Aorta (tissue), 5 donors: ENCODE data around the gene QSOX1. TPM values are rescaled to one million over a fixed set of nuclear protein-coding genes. Genes with fewer than 3 reads are reported as not detected.
A peak's percentile ranks its signal among the peaks of the same experiment; 100 is the strongest.

Experiments
- ATAC-seq: fragments of 200-7000 bp; cut with Tn5 transposase; one replicate; pipeline ENCODE4 v1.9.1; 2022; ENCODE audit warnings: moderate library complexity; ENCODE audit not compliant: low FRiP score
- DNase-seq, 2 donors: peaks; one replicate each; pipeline ENCODE4 v3.0.0-alpha.2; 2020
- H3K27ac ChIP-seq, 2 donors: one replicate each; pipeline ENCODE4 v1.5.1; 2013; ENCODE audit warnings: low read length in 2 of 2, mild to moderate bottlenecking in 2 of 2, moderate library complexity in 2 of 2, control low read depth in 1 of 2, inconsistent platforms in 1 of 2, low read depth in 1 of 2
- H3K27me3 ChIP-seq, 2 donors: one replicate each; pipeline ENCODE4 v1.6.1; 2013; ENCODE audit warnings: control low read depth in 1 of 2, low read length in 1 of 2, mild to moderate bottlenecking in 1 of 2, moderate library complexity in 1 of 2; ENCODE audit not compliant: insufficient read depth in 2 of 2, control insufficient read depth in 1 of 2
- H3K36me3 ChIP-seq, 2 donors: one replicate each; pipeline ENCODE4 v1.6.1; 2013; ENCODE audit warnings: control low read depth in 1 of 2, low read length in 1 of 2, mild to moderate bottlenecking in 1 of 2; ENCODE audit not compliant: insufficient read depth in 2 of 2, control insufficient read depth in 1 of 2
- H3K4me1 ChIP-seq, 2 donors: one replicate each; pipeline ENCODE4 v1.6.1; 2013; ENCODE audit warnings: low read length in 2 of 2, control low read depth in 1 of 2, mild to moderate bottlenecking in 1 of 2, moderate library complexity in 1 of 2; ENCODE audit not compliant: insufficient read depth in 2 of 2, control insufficient read depth in 1 of 2
- H3K4me3 ChIP-seq, 2 donors: one replicate each; pipeline ENCODE4 v1.5.1; 2013; ENCODE audit warnings: low read length in 2 of 2, control low read depth in 1 of 2, mild to moderate bottlenecking in 1 of 2
- H3K9me3 ChIP-seq: one replicate; pipeline ENCODE4 v1.6.1; 2013; ENCODE audit warnings: mild to moderate bottlenecking, low read length; ENCODE audit not compliant: control insufficient read depth
- WGBS, 2 donors: extraction: QIAGEN DNeasy Blood & Tissue Kit; methylation state at CpG; one replicate each; pipeline ENCODE4 v1.1.7; 2013; 5-methylcytosine and 5-hydroxymethylcytosine counted together
- intact Hi-C, 2 donors: fragments of 100-400 bp; cut with DNase I; formaldehyde crosslinking; loops; one replicate each; pipeline versions ENCODE4 v1.14.2 to v1.15.0; 2022
- long read RNA-seq, 2 donors: library from polyadenylated mRNA; unstranded; transcript quantifications; one replicate each; pipeline ENCODE4 v2.0.0, GENCODE V29; 2020 to 2021
- polyA plus RNA-seq, 2 donors: library from polyadenylated mRNA; stranded (reverse); fragments of 200-250 nt; gene quantifications; one replicate each; pipeline ENCODE4 v1.2.3, GENCODE V29; 2013
- total RNA-seq, 2 donors: library from RNA; stranded (reverse); fragmentation: NEBNext Ultra II Directional; extraction: Animal tissue kit (Norgen Biotek cat#: 25700); gene quantifications; one replicate each; pipeline ENCODE4 v1.2.1, GENCODE V29; 2021
- donor health status: healthy with polysubstance abuse.
- donor health status: Bipolar disorder and iron deficiency.
- donor health status: DM: no; HTN: no; CAD: no.
- donor health status: DM: no; HTN: no; CAD: no.
- donor health status: DM: yes; HTN: yes; CAD: no.

QSOX1 gene, protein sequence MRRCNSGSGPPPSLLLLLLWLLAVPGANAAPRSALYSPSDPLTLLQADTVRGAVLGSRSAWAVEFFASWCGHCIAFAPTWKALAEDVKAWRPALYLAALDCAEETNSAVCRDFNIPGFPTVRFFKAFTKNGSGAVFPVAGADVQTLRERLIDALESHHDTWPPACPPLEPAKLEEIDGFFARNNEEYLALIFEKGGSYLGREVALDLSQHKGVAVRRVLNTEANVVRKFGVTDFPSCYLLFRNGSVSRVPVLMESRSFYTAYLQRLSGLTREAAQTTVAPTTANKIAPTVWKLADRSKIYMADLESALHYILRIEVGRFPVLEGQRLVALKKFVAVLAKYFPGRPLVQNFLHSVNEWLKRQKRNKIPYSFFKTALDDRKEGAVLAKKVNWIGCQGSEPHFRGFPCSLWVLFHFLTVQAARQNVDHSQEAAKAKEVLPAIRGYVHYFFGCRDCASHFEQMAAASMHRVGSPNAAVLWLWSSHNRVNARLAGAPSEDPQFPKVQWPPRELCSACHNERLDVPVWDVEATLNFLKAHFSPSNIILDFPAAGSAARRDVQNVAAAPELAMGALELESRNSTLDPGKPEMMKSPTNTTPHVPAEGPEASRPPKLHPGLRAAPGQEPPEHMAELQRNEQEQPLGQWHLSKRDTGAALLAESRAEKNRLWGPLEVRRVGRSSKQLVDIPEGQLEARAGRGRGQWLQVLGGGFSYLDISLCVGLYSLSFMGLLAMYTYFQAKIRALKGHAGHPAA
- total RNA-seq, result 10 to 100 TPM; 88.2 to 95.1 TPM
- 100 to 1,000 TPM in 1 of 2 donors, 10 to 100 TPM in 1; 24.5 to 181 TPM for polyA plus RNA-seq
- long read RNA-seq, donor 1, full-length matches to known transcripts, result 52 of 163 reads
- long read RNA-seq, donor 1, partial matches to known transcripts, result 91 of 163 reads
- long read RNA-seq, donor 1, other reads (novel, unspliced or antisense), result 20 of 163 reads
- long read RNA-seq, donor 2, full-length matches to known transcripts, result 30 of 84 reads
- long read RNA-seq, donor 2, partial matches to known transcripts, result 43 of 84 reads
- long read RNA-seq, donor 2, other reads (novel, unspliced or antisense), result 11 of 84 reads

DNA sequence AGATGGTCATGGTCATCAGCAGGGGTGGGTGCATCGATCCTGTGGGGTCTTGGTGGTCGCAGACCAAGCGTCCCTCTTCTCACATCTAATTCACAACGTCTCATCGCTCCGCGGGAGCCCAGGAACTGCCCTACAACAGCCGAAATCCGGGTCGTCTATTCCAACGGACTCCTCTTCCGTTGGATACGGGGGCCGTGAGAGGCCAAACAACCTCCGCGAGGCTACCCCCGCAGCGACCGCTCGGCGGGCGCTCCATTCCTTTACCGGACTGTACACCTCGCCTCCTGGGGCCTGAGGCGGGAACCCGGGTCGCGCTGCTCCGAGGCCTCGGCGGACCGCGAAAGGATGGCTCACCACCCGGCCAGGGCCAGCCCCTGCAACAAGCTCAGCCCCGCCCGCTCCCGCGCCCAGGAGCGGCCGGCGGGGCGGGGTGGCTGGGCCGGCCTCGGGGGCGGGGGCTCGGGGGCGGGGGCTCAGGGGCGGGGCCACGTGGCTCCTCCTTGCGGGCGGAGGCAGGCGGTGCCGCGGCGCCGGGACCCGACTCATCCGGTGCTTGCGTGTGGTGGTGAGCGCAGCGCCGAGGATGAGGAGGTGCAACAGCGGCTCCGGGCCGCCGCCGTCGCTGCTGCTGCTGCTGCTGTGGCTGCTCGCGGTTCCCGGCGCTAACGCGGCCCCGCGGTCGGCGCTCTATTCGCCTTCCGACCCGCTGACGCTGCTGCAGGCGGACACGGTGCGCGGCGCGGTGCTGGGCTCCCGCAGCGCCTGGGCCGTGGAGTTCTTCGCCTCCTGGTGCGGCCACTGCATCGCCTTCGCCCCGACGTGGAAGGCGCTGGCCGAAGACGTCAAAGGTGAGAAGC, at the start of gene QSOX1:
Gene QSOX1, plus strand, starts transcription at position 545 of the 857 bp plus-strand sequence. Its CDS starts 39 bp downstream, at position 584.
- DNase-seq, result peak; percentile 93 to 96
- H3K36me3 ChIP-seq, result no peaks in the 10 kb centered on the region
- peaks cover 0 to 4% of the 10 kb centered on the region in 2 donors for H3K4me1 ChIP-seq

DNA sequence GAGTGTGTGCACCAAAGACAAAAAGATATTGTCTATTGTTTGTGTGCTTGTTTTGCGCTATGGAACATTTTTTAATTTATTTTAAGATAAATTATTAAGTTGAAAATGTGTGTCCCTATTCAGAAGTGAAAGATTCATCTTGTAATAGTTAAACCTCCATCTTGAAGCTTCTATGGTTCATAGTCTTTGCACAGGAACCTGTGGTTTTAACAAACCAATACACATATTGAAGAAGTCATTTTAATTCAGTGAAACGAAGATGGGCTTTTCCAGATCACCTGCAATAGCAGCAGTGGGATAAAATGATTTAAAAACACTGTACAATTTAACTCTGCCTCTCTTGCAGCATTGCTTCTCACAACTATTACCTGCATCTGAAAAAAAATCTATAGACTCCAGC, 42.6 kb upstream of the QSOX1 start:
- Histone ChIP-seq H3K27me3 (no peaks in the 10 kb centered on the region), H3K4me1 (no peaks in the 10 kb centered on the region), H3K27ac (no peak overlapping the region), H3K9me3 (no peaks in the 10 kb centered on the region), H3K36me3 (peaks cover 11 to 13% of the 10 kb centered on the region in 2 donors), H3K4me3 (no peak overlapping the region)
- 94 to 95% methylated on average over 2 of the region's 2 CpGs for WGBS, 2 donors
- DNase-seq (no peak), ATAC-seq (no peak)
- intact Hi-C loops, result no loop called here

More for the DNA sequence above, at the start of gene QSOX1:
- intact Hi-C loops, result loop anchor here in 1 of 2 donors (5.0 kb wide), 1 partner anchor 272 kb away; the partner anchor contains the start of gene TOR1AIP1
- no peaks in the 10 kb centered on the region for H3K9me3 ChIP-seq
- H3K27ac ChIP-seq, result peak within 1 kb of the TSS in 1 of 2 donors; percentile 55
- H3K4me3 ChIP-seq, result peak within 1 kb of the TSS; percentile 71 to 81
- peak; percentile 95 for ATAC-seq
- H3K27me3 ChIP-seq, result no peaks in the 10 kb centered on the region
- 1% methylated on average over 71 to 100 of the region's 100 CpGs for WGBS, 2 donors

DNA sequence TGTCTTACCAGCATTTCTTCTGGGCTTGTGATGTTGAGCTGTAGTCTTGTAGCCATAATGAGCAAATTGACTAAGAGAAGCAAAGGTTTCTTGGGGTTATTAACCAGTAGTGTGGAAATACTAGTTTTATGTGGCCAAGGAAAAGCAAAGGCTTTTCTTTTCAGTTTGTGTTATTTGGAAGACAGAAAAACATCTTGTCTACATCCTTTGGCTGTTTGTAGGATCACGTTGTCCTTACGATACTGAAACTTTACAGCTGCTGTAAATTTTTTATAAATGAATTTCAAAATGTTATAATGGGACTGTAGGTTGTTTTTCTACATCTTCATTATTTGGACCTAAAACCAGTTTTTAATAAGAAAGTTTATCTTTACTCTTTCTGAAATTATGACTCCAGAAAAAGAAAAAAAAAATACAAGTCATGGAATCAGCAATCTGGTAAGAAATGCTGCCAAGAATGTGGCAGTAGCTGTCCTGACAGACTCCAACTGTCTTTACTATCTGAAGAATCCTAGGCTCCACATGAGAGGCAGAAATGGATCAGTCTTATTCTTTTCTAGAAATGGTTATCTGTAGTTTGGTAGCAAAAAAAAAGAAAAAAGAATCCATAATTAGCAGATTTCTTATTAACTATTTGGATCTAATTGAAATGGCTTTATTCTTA, 41.6 kb upstream of the QSOX1 start:
- DNase-seq (no peak), ATAC-seq (no peak)
- Histone ChIP-seq H3K27ac (no peak overlapping the region), H3K9me3 (no peaks in the 10 kb centered on the region), H3K4me3 (no peak overlapping the region), H3K36me3 (peaks cover 11 to 13% of the 10 kb centered on the region in 2 donors), H3K27me3 (no peaks in the 10 kb centered on the region), H3K4me1 (no peaks in the 10 kb centered on the region)
- 81 to 83% methylated on average over 2 of the region's 2 CpGs for WGBS, 2 donors
- intact Hi-C loops, result no loop called here

DNA sequence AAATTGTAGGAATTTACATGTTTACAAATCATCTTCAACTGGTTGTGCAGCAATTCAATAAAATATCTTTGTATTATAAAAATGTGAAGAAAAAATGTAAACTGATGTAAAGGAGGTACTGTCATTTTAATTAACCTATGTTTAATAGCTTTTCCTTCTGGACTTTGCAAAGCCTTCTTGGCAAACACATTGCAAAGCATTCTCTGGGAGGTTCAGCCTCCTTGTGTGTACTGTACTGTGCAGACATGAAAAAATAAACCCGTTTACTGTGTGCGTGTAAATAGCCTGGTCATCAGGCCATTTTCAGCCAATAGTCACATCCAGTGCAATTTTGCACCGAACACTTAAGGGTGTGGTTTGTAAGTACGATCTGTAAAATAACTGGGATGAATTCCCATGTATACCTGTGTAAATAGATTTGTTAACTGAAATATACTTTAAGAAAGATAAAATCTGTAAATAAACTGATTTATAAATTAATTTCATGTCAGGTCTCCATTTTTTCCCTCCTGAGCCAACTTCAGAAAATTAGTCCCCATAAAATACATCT, 40.2 kb upstream of the QSOX1 start:
- DNase-seq (no peak), ATAC-seq (no peak)
- H3K27me3 ChIP-seq, result no peaks in the 10 kb centered on the region
- no peaks in the 10 kb centered on the region for H3K4me1 ChIP-seq
- H3K27ac ChIP-seq, result no peak overlapping the region
- H3K4me3 ChIP-seq, result no peak overlapping the region
- H3K9me3 ChIP-seq, result no peaks in the 10 kb centered on the region
- H3K36me3 ChIP-seq, result peaks cover 10 to 11% of the 10 kb centered on the region in 2 donors
- WGBS, 2 donors, result 92 to 93% methylated on average over 4 of the region's 4 CpGs
- intact Hi-C loops, result no loop called here

DNA sequence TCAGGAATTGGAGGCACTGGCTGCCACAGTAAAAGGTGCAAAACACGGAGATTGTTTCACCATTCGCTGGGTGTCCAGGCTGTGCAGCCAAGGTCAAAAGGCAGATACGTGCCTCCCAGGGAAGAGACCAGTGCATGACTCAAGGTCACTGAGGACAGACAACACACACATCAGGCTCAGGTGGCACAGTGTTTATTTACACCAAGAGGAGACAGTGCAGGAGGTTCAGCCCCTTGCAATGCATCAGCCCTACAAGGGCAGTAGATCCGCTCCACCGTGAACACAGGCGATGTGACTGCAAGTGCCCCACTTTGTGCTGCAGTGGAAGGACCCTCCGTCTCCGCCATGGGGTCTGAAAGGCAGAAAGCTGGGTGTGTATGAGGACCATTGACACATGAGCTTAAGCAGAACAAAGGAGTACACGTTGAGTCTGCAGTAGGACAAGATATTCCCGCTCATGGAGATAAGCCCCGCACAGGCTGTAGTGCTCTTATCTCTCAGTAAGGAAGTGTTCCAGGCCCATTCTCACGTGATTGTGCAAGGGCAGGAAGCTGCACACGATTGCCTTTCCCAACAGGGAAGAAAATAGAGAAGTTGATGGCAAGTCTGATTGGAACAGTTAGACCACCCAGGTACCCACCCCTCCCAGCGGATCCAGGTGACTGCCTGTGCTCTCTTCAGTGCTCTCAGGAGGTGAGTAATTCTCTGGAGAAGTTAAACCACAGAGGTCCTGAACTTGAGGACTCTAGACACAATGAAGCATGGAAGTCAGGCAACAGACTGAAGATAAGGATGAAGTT, 37.5 kb upstream of the QSOX1 start:
- H3K4me1 ChIP-seq, result no peaks in the 10 kb centered on the region
- DNase-seq (no peak), ATAC-seq (no peak)
- peaks cover 2% of the 10 kb centered on the region in 2 donors for H3K36me3 ChIP-seq
- 76 to 77% methylated on average over 14 of the region's 14 CpGs for WGBS, 2 donors
- intact Hi-C loops, result no loop called here
- H3K27ac ChIP-seq, result no peak overlapping the region
- H3K4me3 ChIP-seq, result no peak overlapping the region
- H3K27me3 ChIP-seq, result no peaks in the 10 kb centered on the region
- no peaks in the 10 kb centered on the region for H3K9me3 ChIP-seq

DNA sequence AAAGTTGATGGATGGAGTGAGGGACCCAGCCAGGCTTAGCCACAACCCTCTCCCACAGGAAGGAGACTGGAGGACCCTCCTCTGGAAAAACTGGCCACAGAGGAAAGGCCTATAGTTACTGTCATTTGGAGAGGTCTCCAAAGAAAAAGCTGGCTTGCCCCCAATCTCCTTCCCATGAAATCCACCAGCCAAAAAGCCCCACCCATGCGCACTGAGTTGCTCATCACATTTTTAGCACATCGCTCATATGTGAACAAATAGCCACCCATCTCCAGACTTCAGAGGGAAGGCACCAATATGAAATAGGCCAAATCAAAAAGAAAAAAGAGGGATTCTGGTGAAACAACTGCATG, 36.9 kb upstream of the QSOX1 start:
- DNase-seq, result no peak
- Histone ChIP-seq H3K4me1 (no peaks in the 10 kb centered on the region), H3K27ac (no peak overlapping the region), H3K4me3 (no peak overlapping the region), H3K9me3 (no peaks in the 10 kb centered on the region), H3K27me3 (no peaks in the 10 kb centered on the region), H3K36me3 (peaks cover 2% of the 10 kb centered on the region in 2 donors)
- 88 to 100% methylated on average over 2 of the region's 2 CpGs for WGBS, 2 donors
- no peak for ATAC-seq
- intact Hi-C loops, result no loop called here

DNA sequence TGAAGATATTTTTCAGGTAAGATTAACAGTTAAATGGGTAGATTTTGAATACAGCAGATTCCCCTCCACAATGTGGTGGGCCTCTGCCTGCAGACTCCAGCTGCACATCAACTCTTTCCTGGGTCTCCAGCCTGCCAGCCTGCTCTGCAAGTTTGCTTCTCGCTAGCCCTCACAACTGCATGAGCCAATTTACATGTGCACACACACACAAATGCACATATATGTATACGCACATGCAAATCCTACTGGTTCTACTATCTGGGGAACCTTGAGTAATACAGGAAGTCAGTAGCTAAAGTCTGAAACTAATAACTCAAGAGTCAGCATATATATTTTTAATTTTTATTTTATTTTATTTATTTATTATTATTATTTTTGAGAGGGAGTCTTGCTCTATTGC, 34.8 kb upstream of the QSOX1 start:
- DNase-seq (no peak), ATAC-seq (no peak)
- no peaks in the 10 kb centered on the region for H3K4me1 ChIP-seq
- intact Hi-C loops, result no loop called here
- 91 to 92% methylated on average over 2 of the region's 2 CpGs for WGBS, 2 donors
- no peak overlapping the region for H3K4me3 ChIP-seq
- peaks cover 0 to under 1% of the 10 kb centered on the region in 2 donors for H3K36me3 ChIP-seq
- H3K27ac ChIP-seq, result no peak overlapping the region
- H3K9me3 ChIP-seq, result no peaks in the 10 kb centered on the region
- H3K27me3 ChIP-seq, result no peaks in the 10 kb centered on the region
